GM23338 (cell line): ENCODE results near the gene POU2AF3. TPM values are rescaled to one million over a fixed set of nuclear protein-coding genes. Genes with fewer than 3 reads are reported as not detected.

ENCODE experiments used
- ATAC-seq: fragments of 200-7000 bp; cut with Tn5 transposase; 3 replicates; pipeline ENCODE4 v1.9.1; 2020
- DNase-seq: peaks from one replicate; pipeline ENCODE4 v3.0.0-alpha.2; 2015; ENCODE audit warnings: low spot score
- H2AFZ ChIP-seq: fragments of 200-600 bp; sonication (generic); 2 replicates; pipeline ENCODE4 v1.8.0; 2016; ENCODE audit warnings: antibody characterized with exemption, mild to moderate bottlenecking, moderate library complexity
- H3F3A ChIP-seq: fragments of 200-600 bp; sonication (generic); replicated peaks from 2 replicates; pipeline ENCODE4 v1.8.0; 2017; ENCODE audit warnings: antibody characterized with exemption, mixed run types, low read depth
- H3K27ac ChIP-seq: fragments of 200-600 bp; sonication (generic); 2 replicates; pipeline ENCODE4 v1.6.1; 2016; ENCODE audit warnings: low read depth
- H3K27me3 ChIP-seq: fragments of 200-600 bp; sonication (generic); 2 replicates; pipeline ENCODE4 v1.8.0; 2016; ENCODE audit warnings: mild to moderate bottlenecking, mixed run types, moderate library complexity; ENCODE audit not compliant: insufficient read depth
- H3K36me3 ChIP-seq: fragments of 200-600 bp; sonication (generic); 2 replicates; pipeline ENCODE4 v1.8.0; 2016; ENCODE audit warnings: mild to moderate bottlenecking; ENCODE audit not compliant: insufficient read depth
- H3K4me1 ChIP-seq: fragments of 200-600 bp; sonication (generic); 2 replicates; pipeline ENCODE4 v1.8.0; 2016; ENCODE audit warnings: mild to moderate bottlenecking, moderate library complexity; ENCODE audit not compliant: insufficient read depth
- H3K4me2 ChIP-seq: fragments of 200-600 bp; sonication (generic); 2 replicates; pipeline ENCODE4 v1.7.1; 2017; ENCODE audit warnings: mixed run types
- H3K4me3 ChIP-seq: fragments of 200-600 bp; sonication (generic); 2 replicates; pipeline ENCODE4 v1.6.1; 2016; ENCODE audit warnings: mixed run types
- H3K79me2 ChIP-seq: fragments of 200-600 bp; sonication (generic); replicated peaks from 2 replicates; pipeline ENCODE4 v1.8.0; 2017; ENCODE audit warnings: mild to moderate bottlenecking; ENCODE audit not compliant: insufficient read depth
- H3K9me2 ChIP-seq: fragments of 200-600 bp; sonication (generic); 2 replicates; pipeline ENCODE4 v1.8.0; 2017; ENCODE audit not compliant: insufficient read depth
- H4K20me1 ChIP-seq: fragments of 200-600 bp; sonication (generic); replicated peaks from 2 replicates; pipeline ENCODE4 v1.8.0; 2017; ENCODE audit warnings: mild to moderate bottlenecking; ENCODE audit not compliant: insufficient read depth
- H3K27ac Mint-ChIP-seq: 2 replicates; pipeline ENCODE4 v1.8.0; 2020; ENCODE audit warnings: inconsistent platforms, mild to moderate bottlenecking, moderate library complexity, mixed read lengths
- H3K27me3 Mint-ChIP-seq: 3 replicates; pipeline ENCODE4 v1.8.0; 2022; ENCODE audit warnings: low read depth, mild to moderate bottlenecking, moderate library complexity, mixed read lengths, inconsistent platforms; ENCODE audit not compliant: insufficient read depth, poor library complexity
- H3K36me3 Mint-ChIP-seq: 3 replicates; pipeline ENCODE4 v1.8.0; 2021; ENCODE audit warnings: low read depth, mild to moderate bottlenecking, inconsistent platforms, moderate library complexity, mixed read lengths
- H3K4me1 Mint-ChIP-seq: 3 replicates; pipeline ENCODE4 v1.8.0; 2020; ENCODE audit warnings: mild to moderate bottlenecking, inconsistent platforms, mixed read lengths
- H3K4me3 Mint-ChIP-seq: 3 replicates; pipeline ENCODE4 v1.8.0; 2021; ENCODE audit warnings: moderate library complexity, mild to moderate bottlenecking, inconsistent platforms, mixed read lengths
- H3K9me3 Mint-ChIP-seq: 3 replicates; pipeline ENCODE4 v1.8.0; 2020; ENCODE audit warnings: moderate library complexity, mild to moderate bottlenecking, inconsistent platforms, mixed read lengths
- CREB1 ChIP-seq: fragments of 250-450 bp; sonication (Bioruptor Pico); IDR thresholded peaks from 2 replicates; pipeline ENCODE4 v1.5.0; 2020; ENCODE audit warnings: low read depth, mild to moderate bottlenecking, moderate library complexity
- CTCF ChIP-seq, 2 experiments: fragments of 200-600 bp in 1 of 2; sonication (generic) in 1 of 2; conservative IDR thresholded peaks; 2 replicates each; pipeline versions ENCODE4 v1.5.1 to v1.6.1; 2016 to 2017; ENCODE audit warnings: antibody characterized with exemption in 2 of 2, low read depth in 2 of 2, mild to moderate bottlenecking in 2 of 2, moderate library complexity in 1 of 2
- EZH2 ChIP-seq: fragments of 200-600 bp; sonication (generic); IDR thresholded peaks from one replicate; pipeline ENCODE4 v1.8.0; 2017; ENCODE audit warnings: antibody characterized with exemption, mild to moderate bottlenecking, low read depth; ENCODE audit not compliant: unreplicated experiment
- EZH2phosphoT487 ChIP-seq: fragments of 200-600 bp; sonication (generic); IDR thresholded peaks from one replicate; pipeline ENCODE4 v1.8.1; 2018; ENCODE audit warnings: antibody characterized with exemption; ENCODE audit not compliant: unreplicated experiment
- JUNB ChIP-seq: IDR thresholded peaks from one replicate; pipeline ENCODE4 v1.6.1; 2016; ENCODE audit warnings: antibody characterized with exemption; ENCODE audit not compliant: unreplicated experiment
- NANOG ChIP-seq: IDR thresholded peaks from 2 replicates; pipeline ENCODE4 v1.6.1; 2016; ENCODE audit warnings: antibody characterized with exemption, borderline replicate concordance
- POLR2AphosphoS5 ChIP-seq: IDR thresholded peaks from 2 replicates; pipeline ENCODE4 v1.6.1; 2016; ENCODE audit warnings: antibody characterized with exemption, low read depth
- STAT1 ChIP-seq: IDR thresholded peaks from one replicate; pipeline ENCODE4 v1.6.1; 2016; ENCODE audit warnings: antibody characterized with exemption; ENCODE audit not compliant: unreplicated experiment
- ZNF114 ChIP-seq: fragments of 250-450 bp; sonication (Bioruptor Pico); IDR thresholded peaks from 2 replicates; pipeline ENCODE4 v1.5.0; 2020; ENCODE audit warnings: mild to moderate bottlenecking, moderate library complexity
- ZNF331 ChIP-seq: fragments of 250-450 bp; sonication (Bioruptor Pico); IDR thresholded peaks from 2 replicates; pipeline ENCODE4 v1.5.0; 2020; ENCODE audit warnings: low read depth, mild to moderate bottlenecking, moderate library complexity
- polyA plus RNA-seq: library from polyadenylated mRNA; unstranded; fragments of >200 nt; fragmentation: Nextera tagmentation; extraction: Ambion mirVana; gene quantifications from 2 replicates; pipeline ENCODE4 v1.2.1, GENCODE V29; 2016
- total RNA-seq: library from RNA; depleted of rRNA; stranded (reverse); fragments of >200 nt; shearing (Covaris generic); gene quantifications from 2 replicates; pipeline ENCODE4 v1.2.3, GENCODE V29; 2014
- TF ChIP-seq, protein P1 (sequence below): IDR thresholded peaks from one replicate; pipeline ENCODE4 v1.6.1; 2018; ENCODE audit warnings: antibody characterized with exemption; ENCODE audit not compliant: unreplicated experiment
- TF ChIP-seq, protein P2 (sequence below): IDR thresholded peaks from 2 replicates; pipeline ENCODE4 v1.6.1; 2016; ENCODE audit warnings: antibody characterized with exemption
- TF ChIP-seq, protein P3 (sequence below): fragments of 250-450 bp; sonication (Bioruptor Pico); IDR thresholded peaks from 2 replicates; pipeline ENCODE4 v1.5.0; 2020; ENCODE audit warnings: mild to moderate bottlenecking, moderate library complexity

POU2AF3 gene
- total and polyA plus RNA-seq, 2 experiments from 2014 or later: 2.7 to 3.4 TPM

GRCh38 chr11:111348147-111348546 is 49.8 kb downstream of the POU2AF3 start:
- Histone ChIP-seq H3K27me3 (no peaks in the 10 kb centered on the region), H3K4me3 (no peak overlapping the region), H3K4me2 (no peak overlapping the region), H2AFZ (no peak overlapping the region), H3K27ac (no peak overlapping the region), H3F3A (no peaks in the 10 kb centered on the region), H3K79me2 (no peaks in the 10 kb centered on the region), H3K36me3 (no peaks in the 10 kb centered on the region), H3K9me2 (0 out of 2 replicates have a peak, but pooled peaks cover 3% of the 10 kb centered on the region), H3K4me1 (no peaks in the 10 kb centered on the region), H4K20me1 (no peaks in the 10 kb centered on the region)
- Mint-ChIP-seq H3K4me3 (no peak overlapping the region), H3K27ac (no peak overlapping the region), H3K9me3 (no peaks in the 10 kb centered on the region), H3K36me3 (no peaks in the 10 kb centered on the region), H3K4me1 (no peaks in the 10 kb centered on the region), H3K27me3 (no peaks in the 10 kb centered on the region)
- ATAC-seq: no peak
- TF ChIP-seq, protein P1, sequence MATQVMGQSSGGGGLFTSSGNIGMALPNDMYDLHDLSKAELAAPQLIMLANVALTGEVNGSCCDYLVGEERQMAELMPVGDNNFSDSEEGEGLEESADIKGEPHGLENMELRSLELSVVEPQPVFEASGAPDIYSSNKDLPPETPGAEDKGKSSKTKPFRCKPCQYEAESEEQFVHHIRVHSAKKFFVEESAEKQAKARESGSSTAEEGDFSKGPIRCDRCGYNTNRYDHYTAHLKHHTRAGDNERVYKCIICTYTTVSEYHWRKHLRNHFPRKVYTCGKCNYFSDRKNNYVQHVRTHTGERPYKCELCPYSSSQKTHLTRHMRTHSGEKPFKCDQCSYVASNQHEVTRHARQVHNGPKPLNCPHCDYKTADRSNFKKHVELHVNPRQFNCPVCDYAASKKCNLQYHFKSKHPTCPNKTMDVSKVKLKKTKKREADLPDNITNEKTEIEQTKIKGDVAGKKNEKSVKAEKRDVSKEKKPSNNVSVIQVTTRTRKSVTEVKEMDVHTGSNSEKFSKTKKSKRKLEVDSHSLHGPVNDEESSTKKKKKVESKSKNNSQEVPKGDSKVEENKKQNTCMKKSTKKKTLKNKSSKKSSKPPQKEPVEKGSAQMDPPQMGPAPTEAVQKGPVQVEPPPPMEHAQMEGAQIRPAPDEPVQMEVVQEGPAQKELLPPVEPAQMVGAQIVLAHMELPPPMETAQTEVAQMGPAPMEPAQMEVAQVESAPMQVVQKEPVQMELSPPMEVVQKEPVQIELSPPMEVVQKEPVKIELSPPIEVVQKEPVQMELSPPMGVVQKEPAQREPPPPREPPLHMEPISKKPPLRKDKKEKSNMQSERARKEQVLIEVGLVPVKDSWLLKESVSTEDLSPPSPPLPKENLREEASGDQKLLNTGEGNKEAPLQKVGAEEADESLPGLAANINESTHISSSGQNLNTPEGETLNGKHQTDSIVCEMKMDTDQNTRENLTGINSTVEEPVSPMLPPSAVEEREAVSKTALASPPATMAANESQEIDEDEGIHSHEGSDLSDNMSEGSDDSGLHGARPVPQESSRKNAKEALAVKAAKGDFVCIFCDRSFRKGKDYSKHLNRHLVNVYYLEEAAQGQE: no peak
- TF ChIP-seq JUNB: no peak
- TF ChIP-seq ZNF114 (CRISPR knock-in tag): no peak
- TF ChIP-seq, protein P2, sequence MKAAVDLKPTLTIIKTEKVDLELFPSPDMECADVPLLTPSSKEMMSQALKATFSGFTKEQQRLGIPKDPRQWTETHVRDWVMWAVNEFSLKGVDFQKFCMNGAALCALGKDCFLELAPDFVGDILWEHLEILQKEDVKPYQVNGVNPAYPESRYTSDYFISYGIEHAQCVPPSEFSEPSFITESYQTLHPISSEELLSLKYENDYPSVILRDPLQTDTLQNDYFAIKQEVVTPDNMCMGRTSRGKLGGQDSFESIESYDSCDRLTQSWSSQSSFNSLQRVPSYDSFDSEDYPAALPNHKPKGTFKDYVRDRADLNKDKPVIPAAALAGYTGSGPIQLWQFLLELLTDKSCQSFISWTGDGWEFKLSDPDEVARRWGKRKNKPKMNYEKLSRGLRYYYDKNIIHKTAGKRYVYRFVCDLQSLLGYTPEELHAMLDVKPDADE: no peak
- no peak for TF ChIP-seq NANOG
- no peak for TF ChIP-seq CREB1
- TF ChIP-seq ZNF331: no peak
- TF ChIP-seq STAT1: no peak
- TF ChIP-seq EZH2: no peak
- TF ChIP-seq POLR2AphosphoS5: no peak
- TF ChIP-seq, protein P3, sequence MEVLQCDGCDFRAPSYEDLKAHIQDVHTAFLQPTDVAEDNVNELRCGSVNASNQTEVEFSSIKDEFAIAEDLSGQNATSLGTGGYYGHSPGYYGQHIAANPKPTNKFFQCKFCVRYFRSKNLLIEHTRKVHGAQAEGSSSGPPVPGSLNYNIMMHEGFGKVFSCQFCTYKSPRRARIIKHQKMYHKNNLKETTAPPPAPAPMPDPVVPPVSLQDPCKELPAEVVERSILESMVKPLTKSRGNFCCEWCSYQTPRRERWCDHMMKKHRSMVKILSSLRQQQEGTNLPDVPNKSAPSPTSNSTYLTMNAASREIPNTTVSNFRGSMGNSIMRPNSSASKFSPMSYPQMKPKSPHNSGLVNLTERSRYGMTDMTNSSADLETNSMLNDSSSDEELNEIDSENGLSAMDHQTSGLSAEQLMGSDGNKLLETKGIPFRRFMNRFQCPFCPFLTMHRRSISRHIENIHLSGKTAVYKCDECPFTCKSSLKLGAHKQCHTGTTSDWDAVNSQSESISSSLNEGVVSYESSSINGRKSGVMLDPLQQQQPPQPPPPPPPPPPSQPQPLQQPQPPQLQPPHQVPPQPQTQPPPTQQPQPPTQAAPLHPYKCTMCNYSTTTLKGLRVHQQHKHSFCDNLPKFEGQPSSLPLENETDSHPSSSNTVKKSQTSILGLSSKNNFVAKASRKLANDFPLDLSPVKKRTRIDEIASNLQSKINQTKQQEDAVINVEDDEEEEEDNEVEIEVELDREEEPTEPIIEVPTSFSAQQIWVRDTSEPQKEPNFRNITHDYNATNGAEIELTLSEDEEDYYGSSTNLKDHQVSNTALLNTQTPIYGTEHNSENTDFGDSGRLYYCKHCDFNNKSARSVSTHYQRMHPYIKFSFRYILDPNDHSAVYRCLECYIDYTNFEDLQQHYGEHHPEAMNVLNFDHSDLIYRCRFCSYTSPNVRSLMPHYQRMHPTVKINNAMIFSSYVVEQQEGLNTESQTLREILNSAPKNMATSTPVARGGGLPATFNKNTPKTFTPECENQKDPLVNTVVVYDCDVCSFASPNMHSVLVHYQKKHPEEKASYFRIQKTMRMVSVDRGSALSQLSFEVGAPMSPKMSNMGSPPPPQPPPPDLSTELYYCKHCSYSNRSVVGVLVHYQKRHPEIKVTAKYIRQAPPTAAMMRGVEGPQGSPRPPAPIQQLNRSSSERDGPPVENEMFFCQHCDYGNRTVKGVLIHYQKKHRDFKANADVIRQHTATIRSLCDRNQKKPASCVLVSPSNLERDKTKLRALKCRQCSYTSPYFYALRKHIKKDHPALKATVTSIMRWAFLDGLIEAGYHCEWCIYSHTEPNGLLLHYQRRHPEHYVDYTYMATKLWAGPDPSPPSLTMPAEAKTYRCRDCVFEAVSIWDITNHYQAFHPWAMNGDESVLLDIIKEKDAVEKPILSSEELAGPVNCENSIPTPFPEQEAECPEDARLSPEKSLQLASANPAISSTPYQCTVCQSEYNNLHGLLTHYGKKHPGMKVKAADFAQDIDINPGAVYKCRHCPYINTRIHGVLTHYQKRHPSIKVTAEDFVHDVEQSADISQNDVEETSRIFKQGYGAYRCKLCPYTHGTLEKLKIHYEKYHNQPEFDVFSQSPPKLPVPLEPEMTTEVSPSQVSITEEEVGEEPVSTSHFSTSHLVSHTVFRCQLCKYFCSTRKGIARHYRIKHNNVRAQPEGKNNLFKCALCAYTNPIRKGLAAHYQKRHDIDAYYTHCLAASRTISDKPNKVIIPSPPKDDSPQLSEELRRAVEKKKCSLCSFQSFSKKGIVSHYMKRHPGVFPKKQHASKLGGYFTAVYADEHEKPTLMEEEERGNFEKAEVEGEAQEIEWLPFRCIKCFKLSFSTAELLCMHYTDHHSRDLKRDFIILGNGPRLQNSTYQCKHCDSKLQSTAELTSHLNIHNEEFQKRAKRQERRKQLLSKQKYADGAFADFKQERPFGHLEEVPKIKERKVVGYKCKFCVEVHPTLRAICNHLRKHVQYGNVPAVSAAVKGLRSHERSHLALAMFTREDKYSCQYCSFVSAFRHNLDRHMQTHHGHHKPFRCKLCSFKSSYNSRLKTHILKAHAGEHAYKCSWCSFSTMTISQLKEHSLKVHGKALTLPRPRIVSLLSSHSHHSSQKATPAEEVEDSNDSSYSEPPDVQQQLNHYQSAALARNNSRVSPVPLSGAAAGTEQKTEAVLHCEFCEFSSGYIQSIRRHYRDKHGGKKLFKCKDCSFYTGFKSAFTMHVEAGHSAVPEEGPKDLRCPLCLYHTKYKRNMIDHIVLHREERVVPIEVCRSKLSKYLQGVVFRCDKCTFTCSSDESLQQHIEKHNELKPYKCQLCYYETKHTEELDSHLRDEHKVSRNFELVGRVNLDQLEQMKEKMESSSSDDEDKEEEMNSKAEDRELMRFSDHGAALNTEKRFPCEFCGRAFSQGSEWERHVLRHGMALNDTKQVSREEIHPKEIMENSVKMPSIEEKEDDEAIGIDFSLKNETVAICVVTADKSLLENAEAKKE (CRISPR knock-in tag): no peak
- TF ChIP-seq CTCF (conservative IDR thresholded peaks at IDR 0.05; ENCODE audit: low read depth in 2 of 2): no peak
- no peak for TF ChIP-seq EZH2phosphoT487
- DNase-seq: no peak
